ENCODE measurements around the gene ZBED3. TPM values are rescaled to one million over a fixed set of nuclear protein-coding genes. Genes with fewer than 3 reads are reported as not detected.
"Not testable (repeated sequence)": the region's sequence is repeated elsewhere in the genome, so short reads cannot be mapped to it uniquely, and the experiment has no call there.

ZBED3 gene
- total RNA-seq, 1 experiment from 2014 or later = 1.3 TPM

DNA sequence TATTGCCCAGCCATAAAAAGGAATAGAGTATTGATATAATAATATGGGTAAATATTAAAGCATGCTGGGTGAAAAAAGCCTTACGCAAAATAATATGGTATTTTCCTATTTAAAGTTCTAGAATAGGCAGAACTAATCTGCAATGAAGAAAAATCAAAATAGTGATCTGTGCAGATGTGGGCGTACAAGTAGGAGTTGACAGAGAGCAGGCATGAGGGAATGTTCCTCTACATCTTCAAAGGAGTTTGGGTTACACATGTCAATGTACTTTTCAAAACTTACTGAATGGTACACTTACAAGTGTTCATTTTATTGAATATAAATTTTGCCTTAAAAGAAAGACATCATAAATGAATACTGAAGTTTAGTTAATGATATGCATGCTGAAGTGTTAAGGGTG is 33.0 kb upstream of the ZBED3 start:
- H3K36me3 ChIP-seq (ENCODE audit: low read depth, low read length) = no peaks in the 10 kb centered on the region
- DNase-seq (no peak), ATAC-seq (no peak)
- H3K79me2 ChIP-seq (ENCODE audit: low read length) = no peaks in the 10 kb centered on the region
- no peak overlapping the region for H3K9ac ChIP-seq (ENCODE audit: low read length)
- no peaks in the 10 kb centered on the region for H3K9me2 ChIP-seq (replicated peaks; ENCODE audit: low read length)
- ChIA-PET CTCF (no interaction called here), POLR2A (ENCODE audit: unreplicated experiment) (no interaction called here)
- H4K20me1 ChIP-seq (ENCODE audit: low read length) = no peaks in the 10 kb centered on the region
- H3K27me3 ChIP-seq (ENCODE audit: low read length) = no peaks in the 10 kb centered on the region
- no peak overlapping the region for H3K4me2 ChIP-seq (ENCODE audit: low read length)
- H3K27ac ChIP-seq (ENCODE audit: low read length) = no peak overlapping the region
- H3K9me3 ChIP-seq (ENCODE audit: low read length) = no peaks in the 10 kb centered on the region
- intact Hi-C loops (cut with micrococcal nuclease) = no loop called here
- H2AFZ ChIP-seq (ENCODE audit: low read length) = no peak overlapping the region
- TF ChIP-seq EZH2 (IDR thresholded peaks at IDR 0.05; ENCODE audit: low read length, unreplicated experiment) (no peak), EZH2phosphoT487 (IDR thresholded peaks at IDR 0.05; ENCODE audit: borderline replicate concordance, low read length) (no peak)
- TF ChIP-seq, protein P1, sequence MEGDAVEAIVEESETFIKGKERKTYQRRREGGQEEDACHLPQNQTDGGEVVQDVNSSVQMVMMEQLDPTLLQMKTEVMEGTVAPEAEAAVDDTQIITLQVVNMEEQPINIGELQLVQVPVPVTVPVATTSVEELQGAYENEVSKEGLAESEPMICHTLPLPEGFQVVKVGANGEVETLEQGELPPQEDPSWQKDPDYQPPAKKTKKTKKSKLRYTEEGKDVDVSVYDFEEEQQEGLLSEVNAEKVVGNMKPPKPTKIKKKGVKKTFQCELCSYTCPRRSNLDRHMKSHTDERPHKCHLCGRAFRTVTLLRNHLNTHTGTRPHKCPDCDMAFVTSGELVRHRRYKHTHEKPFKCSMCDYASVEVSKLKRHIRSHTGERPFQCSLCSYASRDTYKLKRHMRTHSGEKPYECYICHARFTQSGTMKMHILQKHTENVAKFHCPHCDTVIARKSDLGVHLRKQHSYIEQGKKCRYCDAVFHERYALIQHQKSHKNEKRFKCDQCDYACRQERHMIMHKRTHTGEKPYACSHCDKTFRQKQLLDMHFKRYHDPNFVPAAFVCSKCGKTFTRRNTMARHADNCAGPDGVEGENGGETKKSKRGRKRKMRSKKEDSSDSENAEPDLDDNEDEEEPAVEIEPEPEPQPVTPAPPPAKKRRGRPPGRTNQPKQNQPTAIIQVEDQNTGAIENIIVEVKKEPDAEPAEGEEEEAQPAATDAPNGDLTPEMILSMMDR (conservative IDR thresholded peaks at IDR 0.05; ENCODE audit: low read depth, low read length) = no peak
- no TSS peak for BruUV-seq (replicated peaks)
- H3K4me3 ChIP-seq (ENCODE audit: low read length) = no peak overlapping the region
- no peaks in the 10 kb centered on the region for H3F3A ChIP-seq (ENCODE audit: low read length, unreplicated experiment)
- no peaks in the 10 kb centered on the region for H3K4me1 ChIP-seq (ENCODE audit: insufficient read depth, low read length)

- H3K4me3 ChIP-seq (ENCODE audit: low read length) = no peak overlapping the region
- H3K36me3 ChIP-seq (ENCODE audit: low read depth, low read length) = no peaks in the 10 kb centered on the region
- H3K27ac ChIP-seq (ENCODE audit: low read length) = no peak overlapping the region
- H3K4me1 ChIP-seq (ENCODE audit: insufficient read depth, low read length) = no peaks in the 10 kb centered on the region
- no peak overlapping the region for H3K4me2 ChIP-seq (ENCODE audit: low read length)
- ChIA-PET CTCF (no interaction called here), POLR2A (ENCODE audit: unreplicated experiment) (no interaction called here)
- no peaks in the 10 kb centered on the region for H3F3A ChIP-seq (ENCODE audit: low read length, unreplicated experiment)
- DNase-seq (no peak), ATAC-seq (no peak)
- H3K79me2 ChIP-seq (ENCODE audit: low read length) = no peaks in the 10 kb centered on the region
- H2AFZ ChIP-seq (ENCODE audit: low read length) = no peak overlapping the region
- no peaks in the 10 kb centered on the region for H3K9me2 ChIP-seq (replicated peaks; ENCODE audit: low read length)
- intact Hi-C loops (cut with micrococcal nuclease) = no loop called here
- H3K9ac ChIP-seq (ENCODE audit: low read length) = no peak overlapping the region
- no peaks in the 10 kb centered on the region for H3K27me3 ChIP-seq (ENCODE audit: low read length)
- no peak for TF ChIP-seq EZH2phosphoT487 (IDR thresholded peaks at IDR 0.05; ENCODE audit: borderline replicate concordance, low read length)
- TF ChIP-seq, protein P1 (conservative IDR thresholded peaks at IDR 0.05; ENCODE audit: low read depth, low read length) = no peak
- H4K20me1 ChIP-seq (ENCODE audit: low read length) = no peaks in the 10 kb centered on the region
- BruUV-seq (replicated peaks) = no TSS peak
- no peaks in the 10 kb centered on the region for H3K9me3 ChIP-seq (ENCODE audit: low read length)
Measured at GRCh38 chr5:77117161-77117560, 30.1 kb upstream of the ZBED3 start.

DNA sequence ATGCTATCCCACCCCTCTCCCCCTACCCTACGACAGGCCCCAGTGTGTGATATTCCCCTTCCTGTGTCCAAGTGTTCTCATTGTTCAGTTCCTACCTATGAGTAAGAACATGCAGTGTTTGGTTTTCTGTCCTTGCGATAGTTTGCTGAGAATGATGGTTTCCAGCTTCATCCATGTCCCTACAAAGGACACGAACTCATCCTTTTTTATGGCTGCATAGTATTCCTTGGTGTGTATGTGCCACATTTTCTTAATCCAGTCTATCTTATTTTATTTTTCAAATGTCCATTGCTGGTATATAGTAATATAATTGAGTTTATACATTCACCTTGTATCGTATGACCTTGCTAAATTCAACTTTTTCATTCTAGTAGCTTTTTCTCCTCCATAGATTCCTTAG is 19.9 kb upstream of the ZBED3 start:
- H3K4me3 ChIP-seq (ENCODE audit: low read length); H3K27ac ChIP-seq (ENCODE audit: low read length); H3K9me3 ChIP-seq (ENCODE audit: low read length); DNase-seq; ATAC-seq; H4K20me1 ChIP-seq (ENCODE audit: low read length); H2AFZ ChIP-seq (ENCODE audit: low read length); H3K4me1 ChIP-seq (ENCODE audit: insufficient read depth, low read length); H3K9ac ChIP-seq (ENCODE audit: low read length); intact Hi-C loops (cut with micrococcal nuclease); H3K36me3 ChIP-seq (ENCODE audit: low read depth, low read length); H3K27me3 ChIP-seq (ENCODE audit: low read length); POLR2A ChIA-PET (ENCODE audit: unreplicated experiment); BruUV-seq (replicated peaks); CTCF ChIA-PET; H3K4me2 ChIP-seq (ENCODE audit: low read length); H3K9me2 ChIP-seq (replicated peaks; ENCODE audit: low read length); H3F3A ChIP-seq (ENCODE audit: low read length, unreplicated experiment); H3K79me2 ChIP-seq (ENCODE audit: low read length): not testable (repeated sequence)

All from PC-3 (cell line).